Measurements from ENCODE around the gene MIF. TPM values are rescaled to one million over a fixed set of nuclear protein-coding genes. Genes with fewer than 3 reads are reported as not detected.

MIF gene
- total RNA-seq, 2 experiments from 2014 or later, result 1,202 to 1,440 TPM

DNA sequence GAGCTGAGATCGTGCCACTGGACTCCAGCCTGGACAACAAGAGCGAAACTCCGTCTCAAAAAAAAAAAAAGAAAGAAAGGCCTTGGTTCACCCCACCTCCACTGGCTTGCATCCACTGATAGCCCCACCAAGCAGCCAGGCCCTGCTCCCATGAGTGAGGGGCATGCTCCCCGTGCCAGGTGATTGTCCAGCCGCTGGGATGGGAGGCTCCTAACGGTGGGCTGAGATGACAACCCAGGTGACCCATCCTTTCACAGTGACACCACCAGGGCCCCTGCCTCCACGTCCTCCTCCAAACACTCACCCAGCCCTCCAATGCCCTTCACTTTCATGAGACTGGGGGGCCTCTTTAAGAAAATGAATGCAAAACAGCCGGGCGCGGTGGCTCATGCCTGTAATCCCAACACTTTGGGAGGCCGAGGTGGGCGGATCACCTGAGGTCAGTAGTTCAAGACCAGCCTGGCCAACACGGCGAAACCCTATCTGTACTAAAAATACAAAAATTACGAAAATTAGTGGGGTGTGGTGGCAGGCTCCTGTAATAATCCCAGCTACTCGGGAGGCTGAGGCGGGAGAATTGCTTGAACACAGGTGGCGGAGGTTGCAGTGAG lies 46.8 kb upstream of the MIF start:
- TF ChIP-seq, protein P1, sequence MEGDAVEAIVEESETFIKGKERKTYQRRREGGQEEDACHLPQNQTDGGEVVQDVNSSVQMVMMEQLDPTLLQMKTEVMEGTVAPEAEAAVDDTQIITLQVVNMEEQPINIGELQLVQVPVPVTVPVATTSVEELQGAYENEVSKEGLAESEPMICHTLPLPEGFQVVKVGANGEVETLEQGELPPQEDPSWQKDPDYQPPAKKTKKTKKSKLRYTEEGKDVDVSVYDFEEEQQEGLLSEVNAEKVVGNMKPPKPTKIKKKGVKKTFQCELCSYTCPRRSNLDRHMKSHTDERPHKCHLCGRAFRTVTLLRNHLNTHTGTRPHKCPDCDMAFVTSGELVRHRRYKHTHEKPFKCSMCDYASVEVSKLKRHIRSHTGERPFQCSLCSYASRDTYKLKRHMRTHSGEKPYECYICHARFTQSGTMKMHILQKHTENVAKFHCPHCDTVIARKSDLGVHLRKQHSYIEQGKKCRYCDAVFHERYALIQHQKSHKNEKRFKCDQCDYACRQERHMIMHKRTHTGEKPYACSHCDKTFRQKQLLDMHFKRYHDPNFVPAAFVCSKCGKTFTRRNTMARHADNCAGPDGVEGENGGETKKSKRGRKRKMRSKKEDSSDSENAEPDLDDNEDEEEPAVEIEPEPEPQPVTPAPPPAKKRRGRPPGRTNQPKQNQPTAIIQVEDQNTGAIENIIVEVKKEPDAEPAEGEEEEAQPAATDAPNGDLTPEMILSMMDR (conservative IDR thresholded peaks at IDR 0.05; ENCODE audit: low read length), result no peak
- TF ChIP-seq EZH2phosphoT487 (IDR thresholded peaks at IDR 0.05; ENCODE audit: borderline replicate concordance, low read depth, low read length), result no peak
- CTCF ChIA-PET (ENCODE audit: unreplicated experiment), result interaction anchor here (0.6 kb wide), 2 partner anchors 48 to 317 kb away, joined by 3 to 4 read pairs; no protein-coding TSS in a partner anchor
- Histone ChIP-seq H3K9me3 (ENCODE audit: low read length) (no peaks in the 10 kb centered on the region), H3K9me2 (ENCODE audit: insufficient read depth, low read length) (no peaks in the 10 kb centered on the region), H3K27ac (ENCODE audit: low read depth, low read length, poor library complexity, severe bottlenecking) (peak overlapping the region; percentile 82), H3K36me3 (ENCODE audit: insufficient read depth, low read length) (no peaks in the 10 kb centered on the region), H3K4me1 (ENCODE audit: insufficient read depth, low read length, poor library complexity, severe bottlenecking) (peaks cover 94% of the 10 kb centered on the region), H3K4me3 (ENCODE audit: low read depth, low read length, poor library complexity, severe bottlenecking) (peak overlapping the region; percentile 48), H4K20me1 (ENCODE audit: insufficient read depth, low read length) (no peaks in the 10 kb centered on the region), H2AFZ (ENCODE audit: low read length) (0 out of 2 replicates have a peak overlapping the region, but pooled peaks have one; percentile 29), H3K79me2 (ENCODE audit: insufficient read depth, low read depth, low read length) (no peaks in the 10 kb centered on the region), H3K4me2 (ENCODE audit: low read length) (peak overlapping the region; percentile 76)
- BruUV-seq (replicated peaks), result no TSS peak
- POLR2A ChIA-PET, result interaction anchor here (0.5 to 0.9 kb wide), 4 partner anchors 48 to 270 kb away, joined by 3 to 6 read pairs (median 4); no protein-coding TSS in a partner anchor
- intact Hi-C loops (cut with micrococcal nuclease; ENCODE audit: unreplicated experiment), result loop anchor here (5.0 kb wide), 2 partner anchors 95 to 220 kb away; partner anchors contain the start of genes VPREB3 and ZNF70
- DNase-seq (ENCODE audit: low spot score), result no peak

DNA sequence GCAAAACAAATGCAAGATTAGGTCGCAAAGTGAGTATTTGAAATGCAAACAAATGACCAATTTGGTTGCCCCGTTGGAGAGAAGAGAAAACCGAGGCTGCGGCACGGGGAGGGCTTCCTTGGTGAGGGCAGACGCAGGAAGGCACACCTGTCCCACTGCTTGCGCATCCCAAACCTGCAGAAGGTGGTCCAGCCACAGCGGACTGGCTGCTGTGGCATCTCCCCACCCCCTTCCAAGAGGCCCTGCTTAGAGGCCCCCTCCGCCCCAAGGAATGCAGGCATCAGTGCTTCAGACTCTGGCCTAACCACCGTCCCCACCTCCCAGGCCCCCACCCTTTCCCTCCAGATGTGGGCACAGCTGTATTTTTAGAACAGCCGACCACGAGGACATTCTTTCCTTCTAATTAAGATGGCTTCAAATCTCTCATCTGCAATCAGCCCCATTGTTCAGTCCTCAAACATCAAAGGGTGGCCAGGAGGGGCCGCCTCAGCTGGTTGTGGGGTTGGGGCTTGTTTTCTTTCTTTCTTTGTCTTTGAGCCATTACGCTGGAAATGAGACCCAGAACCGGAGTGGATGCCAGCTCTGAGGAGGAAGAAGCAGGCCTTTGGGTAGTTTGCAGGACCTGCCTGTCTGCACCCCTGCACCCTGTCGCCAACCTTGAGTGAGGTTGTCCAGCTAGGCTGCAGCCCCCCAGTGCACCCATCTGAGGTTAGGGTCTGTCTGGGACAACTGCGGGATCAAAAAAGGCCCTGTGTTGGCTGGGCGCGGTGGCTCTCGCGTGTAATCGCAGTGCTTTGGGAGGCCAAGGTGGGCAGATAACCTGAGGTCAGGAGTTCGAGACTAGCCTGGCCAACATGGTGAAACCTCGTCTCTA lies 46.0 kb upstream of the MIF start:
- TF ChIP-seq, protein P1 (conservative IDR thresholded peaks at IDR 0.05; ENCODE audit: low read length), result 0 out of 2 replicates have a peak, but pooled peaks have one; percentile 16
- no peak for TF ChIP-seq EZH2phosphoT487 (IDR thresholded peaks at IDR 0.05; ENCODE audit: borderline replicate concordance, low read depth, low read length)
- Histone ChIP-seq H2AFZ (ENCODE audit: low read length) (no peak overlapping the region), H3K9me2 (ENCODE audit: insufficient read depth, low read length) (no peaks in the 10 kb centered on the region), H4K20me1 (ENCODE audit: insufficient read depth, low read length) (no peaks in the 10 kb centered on the region), H3K36me3 (ENCODE audit: insufficient read depth, low read length) (no peaks in the 10 kb centered on the region), H3K9me3 (ENCODE audit: low read length) (no peaks in the 10 kb centered on the region), H3K27ac (ENCODE audit: low read depth, low read length, poor library complexity, severe bottlenecking) (peak overlapping the region; percentile 82), H3K4me3 (ENCODE audit: low read depth, low read length, poor library complexity, severe bottlenecking) (peak overlapping the region; percentile 48), H3K4me1 (ENCODE audit: insufficient read depth, low read length, poor library complexity, severe bottlenecking) (peaks cover 85% of the 10 kb centered on the region), H3K79me2 (ENCODE audit: insufficient read depth, low read depth, low read length) (no peaks in the 10 kb centered on the region), H3K4me2 (ENCODE audit: low read length) (peak overlapping the region; percentile 76)
- peak; percentile 83 for DNase-seq (ENCODE audit: low spot score)
- intact Hi-C loops (cut with micrococcal nuclease; ENCODE audit: unreplicated experiment), result loop anchor here (1.0 to 5.0 kb wide), 5 partner anchors 47 to 307 kb away; partner anchors contain the start of genes VPREB3 and ZNF70
- ChIA-PET CTCF (ENCODE audit: unreplicated experiment) (interaction anchor here (0.6 to 2.1 kb wide), 2 partner anchors 79 to 318 kb away, joined by 4 to 7 read pairs; no protein-coding TSS in a partner anchor), POLR2A (interaction anchor here (0.5 to 1.1 kb wide), 4 partner anchors 64 to 271 kb away, joined by 3 to 4 read pairs (median 4); no protein-coding TSS in a partner anchor)
- BruUV-seq (replicated peaks), result no TSS peak

Data from OCI-LY7 (cell line).